Hepatic stellate cell (primary cell): ENCODE measurements around the gene RAB31.
A peak's percentile ranks its signal among the peaks of the same experiment; 100 is the strongest.
"Not testable (repeated sequence)": the region's sequence is repeated elsewhere in the genome, so short reads cannot be mapped to it uniquely, and the experiment has no call there.

Source experiments
- DNase-seq: peaks from one replicate; pipeline ENCODE4 v3.0.0; 2011; ENCODE audit warnings: low spot score

Gene RAB31

DNA sequence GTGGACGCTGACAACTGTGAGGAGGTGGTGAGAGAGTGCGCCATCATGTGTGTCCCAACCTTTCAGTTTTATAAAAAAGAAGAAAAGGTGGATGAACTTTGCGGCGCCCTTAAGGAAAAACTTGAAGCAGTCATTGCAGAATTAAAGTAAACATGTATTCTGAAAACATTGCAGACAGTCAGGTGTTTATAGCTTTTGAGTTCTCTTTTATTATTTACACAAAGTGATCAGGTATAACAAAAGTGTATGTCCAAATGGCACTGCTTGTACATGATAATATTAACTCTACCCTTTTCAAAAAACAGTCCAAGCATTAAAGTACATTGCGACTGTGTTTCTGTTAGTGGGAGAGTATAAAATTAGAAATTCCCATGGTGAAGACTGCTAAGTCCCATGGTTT lies 179.9 kb downstream of the RAB31 start:
- DNase-seq: no peak

- no peak for DNase-seq
These were observed 182.1 kb downstream of the RAB31 start for GRCh38 chr18:9890196-9890595.

- no peak for DNase-seq
These were observed 182.9 kb downstream of the RAB31 start for GRCh38 chr18:9890957-9891356.

- DNase-seq: not testable (repeated sequence)
These were observed 183.4 kb downstream of the RAB31 start for GRCh38 chr18:9891515-9891914.

- no peak for DNase-seq
These were observed 186.5 kb downstream of the RAB31 start for GRCh38 chr18:9894454-9895068.

DNA sequence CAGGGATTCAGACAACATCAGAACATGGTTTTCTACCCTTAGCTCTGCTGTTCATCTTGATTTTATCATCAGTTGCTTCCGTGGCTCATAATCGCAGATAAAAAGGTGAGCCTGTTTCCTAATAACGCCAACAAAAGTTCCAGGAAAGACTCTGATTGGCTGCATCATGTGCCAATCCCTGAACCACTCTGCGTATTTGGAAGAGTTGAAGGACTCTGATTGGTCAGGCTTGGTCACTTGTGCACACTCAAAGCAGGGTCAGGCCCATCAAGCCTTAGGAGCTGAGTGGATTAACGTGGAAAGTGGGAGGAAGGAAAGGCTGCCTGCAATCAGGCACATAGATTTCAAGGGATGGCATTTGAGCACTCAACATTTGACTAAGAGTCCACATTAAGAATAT lies 189.0 kb downstream of the RAB31 start:
- DNase-seq: no peak

DNA sequence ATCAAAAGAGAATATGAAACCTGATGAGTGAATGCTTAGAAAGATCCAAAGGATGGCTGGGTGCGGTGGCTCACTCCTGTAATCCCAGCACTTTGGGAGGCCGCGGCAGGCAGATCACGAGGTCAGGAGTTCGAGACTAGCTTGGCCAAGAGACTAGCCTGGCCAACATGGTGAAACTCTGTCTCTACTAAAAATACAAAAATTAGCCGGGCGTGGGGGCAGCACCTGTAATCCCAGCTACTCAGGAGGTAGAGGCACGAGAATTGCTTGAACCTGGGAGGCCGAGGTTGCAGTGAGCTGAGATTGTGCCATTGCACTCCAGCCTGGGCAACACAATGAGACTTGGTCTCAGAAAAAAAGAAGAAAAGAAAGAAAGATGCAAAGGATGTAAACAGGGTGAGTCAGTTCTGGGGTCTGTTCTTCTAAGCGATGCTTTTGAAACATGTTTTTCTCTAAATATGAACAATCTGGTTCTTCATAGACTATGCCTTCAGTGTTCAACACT lies 189.7 kb downstream of the RAB31 start:
- DNase-seq: not testable (repeated sequence)

- DNase-seq: no peak
These were observed 190.9 kb downstream of the RAB31 start for GRCh38 chr18:9898792-9899549.

- DNase-seq: not testable (repeated sequence)
These were observed 191.4 kb downstream of the RAB31 start for GRCh38 chr18:9899550-9899930.

DNA sequence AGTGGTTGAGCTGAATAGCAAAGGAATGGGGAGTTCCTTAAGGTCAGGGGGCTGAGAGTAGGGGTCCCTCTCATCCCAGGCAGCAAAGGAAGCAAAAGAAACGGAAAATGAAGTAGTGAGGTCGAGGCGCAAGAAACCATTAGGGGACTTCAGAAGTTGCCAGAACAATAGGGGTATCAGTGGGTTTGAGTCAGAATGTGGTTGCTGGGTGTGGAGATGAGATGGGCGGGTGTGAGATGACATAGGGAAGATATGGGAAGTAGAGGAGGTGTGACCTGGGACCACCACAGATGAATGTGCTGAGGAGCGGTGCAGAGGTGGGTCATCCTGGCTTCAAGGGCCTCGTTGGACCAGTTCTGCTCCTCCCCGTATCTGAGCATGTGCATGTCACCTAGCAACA lies 192.6 kb downstream of the RAB31 start:
- DNase-seq: no peak

- DNase-seq: no peak
These were observed 193.3 kb downstream of the RAB31 start for GRCh38 chr18:9901377-9901776.

GRCh38 chr18:9902264-9902663 lies 194.2 kb downstream of the RAB31 start:
- DNase-seq: not testable (repeated sequence)

DNA sequence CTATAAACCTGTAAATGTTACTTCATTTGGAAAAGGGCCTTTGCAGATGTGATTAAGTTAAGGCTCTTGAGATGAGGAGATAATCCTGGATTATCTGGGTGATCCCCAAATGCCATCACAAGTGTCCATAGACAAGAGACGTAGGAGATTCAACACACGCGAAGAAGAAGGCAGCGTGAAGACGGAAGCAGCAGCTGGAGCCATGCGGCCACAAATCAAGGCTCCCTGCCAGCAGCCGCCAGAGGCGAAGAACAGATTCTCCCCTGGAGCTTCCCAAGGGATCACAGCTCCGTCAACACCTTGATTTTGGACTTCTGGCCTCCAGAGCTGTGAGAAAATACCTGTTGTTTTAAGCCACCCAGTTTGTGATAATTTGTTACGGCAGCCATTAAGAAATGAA lies 194.7 kb downstream of the RAB31 start:
- DNase-seq: no peak

DNA sequence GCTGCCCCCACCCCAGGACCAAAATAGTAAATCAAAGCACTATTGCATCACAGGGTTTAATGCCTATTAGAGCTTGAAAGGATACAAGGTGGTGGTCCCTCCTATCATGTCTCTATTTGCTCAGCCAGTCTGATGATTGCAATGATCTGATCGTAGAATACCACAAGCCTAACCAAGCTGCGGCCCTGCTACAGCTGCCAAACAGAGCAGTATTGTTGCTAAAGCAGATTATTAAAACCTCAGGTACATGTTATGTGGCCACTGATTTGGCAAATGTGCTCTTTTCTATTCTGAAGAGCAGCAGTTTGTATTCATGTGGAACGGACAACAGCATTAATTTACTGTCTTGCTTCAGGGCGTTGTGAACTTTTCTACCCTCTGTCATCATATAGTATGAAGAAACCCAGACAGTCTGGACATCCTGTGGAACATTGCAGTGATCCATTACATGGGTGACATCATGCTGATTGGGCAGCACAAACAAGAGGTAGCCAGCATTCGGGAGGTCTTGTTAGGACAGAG lies 197.4 kb downstream of the RAB31 start:
- DNase-seq: peak; percentile 12

DNA sequence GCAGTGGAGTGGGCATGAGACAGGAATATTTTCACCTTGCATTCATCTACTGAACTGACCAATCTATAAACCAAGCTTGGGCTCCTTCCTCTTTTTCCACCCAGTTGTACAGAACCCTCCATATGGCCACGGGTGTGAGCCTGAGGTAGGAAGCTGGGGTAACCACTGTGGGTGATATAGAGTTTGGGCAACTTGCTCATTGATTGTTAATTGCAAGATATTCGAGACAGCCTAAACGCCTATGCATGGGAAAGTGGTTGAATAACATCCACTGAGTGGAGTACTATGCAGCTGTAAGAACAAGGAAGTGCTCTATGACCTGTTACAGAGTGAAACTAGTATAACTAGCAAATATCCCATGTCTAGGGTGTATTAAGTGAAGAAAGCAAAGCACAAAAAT lies 198.4 kb downstream of the RAB31 start:
- no peak for DNase-seq

DNA sequence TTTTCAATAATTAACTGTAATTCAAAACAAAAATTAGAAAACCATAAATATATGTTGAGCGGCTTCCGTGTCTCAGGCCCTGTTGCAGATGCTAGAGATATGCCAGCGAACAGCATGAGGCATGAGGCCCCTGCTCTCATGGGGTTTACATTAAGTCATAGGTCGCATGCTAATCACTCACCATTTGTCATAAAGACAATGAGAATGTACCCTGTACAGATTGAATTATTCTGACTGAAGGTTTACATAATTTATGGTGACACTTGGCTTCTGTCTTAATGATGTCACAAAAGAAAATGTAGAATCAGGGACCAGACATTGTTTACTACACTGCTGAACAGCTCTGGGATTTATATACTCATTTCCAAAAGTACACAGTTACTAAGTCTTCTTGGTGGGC lies 199.8 kb downstream of the RAB31 start:
- no peak for DNase-seq

- DNase-seq: no peak
These were observed 202.0 kb downstream of the RAB31 start for GRCh38 chr18:9910071-9910470.

DNA sequence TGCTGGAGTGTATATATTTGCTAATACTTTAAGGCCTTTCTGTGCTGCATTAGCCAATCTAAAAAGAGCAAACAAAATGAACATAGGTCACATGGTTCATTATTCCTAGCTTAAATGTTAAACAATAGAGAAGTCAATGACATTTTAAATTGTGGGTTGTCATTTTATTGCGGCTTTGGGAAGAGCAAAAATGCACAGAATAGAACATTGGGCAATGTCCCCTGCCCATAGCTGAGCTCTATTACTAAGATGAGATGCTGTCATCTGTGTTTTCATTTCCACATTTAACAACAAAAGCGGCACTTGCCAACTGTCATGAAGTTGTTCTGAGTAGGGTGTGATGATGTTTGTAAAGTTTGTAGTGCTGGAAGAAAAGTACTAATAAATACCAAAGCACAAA lies 202.6 kb downstream of the RAB31 start:
- DNase-seq: no peak

- no peak for DNase-seq
These were observed 203.1 kb downstream of the RAB31 start for GRCh38 chr18:9911226-9911625.
